ENCODE results near the gene MRLN. TPM values are rescaled to one million over a fixed set of nuclear protein-coding genes. Genes with fewer than 3 reads are reported as not detected.
"Not testable (repeated sequence)": the region's sequence is repeated elsewhere in the genome, so short reads cannot be mapped to it uniquely, and the experiment has no call there.

MRLN gene
- not detected for polyA plus RNA-seq

DNA sequence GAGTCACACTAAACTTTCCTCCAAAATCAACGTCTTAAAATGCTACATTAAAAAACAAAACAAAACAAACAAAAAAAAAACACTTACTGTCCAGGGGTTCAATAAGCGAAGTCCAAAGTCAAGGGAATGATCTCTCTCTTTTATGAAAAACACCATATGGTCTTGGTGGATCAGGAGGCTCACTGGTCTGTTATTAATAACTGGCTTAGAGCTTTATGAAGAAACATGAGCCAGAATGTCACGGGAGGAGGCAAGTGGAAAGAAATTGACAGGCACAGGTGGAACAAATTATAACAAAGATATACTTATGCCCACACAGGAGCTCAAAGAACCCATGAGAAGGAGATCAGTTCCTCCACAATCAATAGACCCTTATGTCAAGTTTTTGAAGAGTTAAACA, at the start of gene MRLN:
Gene MRLN (minus strand): TSS at position 189 of the 400 bp plus-strand sequence.
- H3K36me3 ChIP-seq (ENCODE audit: control insufficient read depth in 2 of 2, insufficient read depth in 2 of 2, low read length in 1 of 2): no peaks in the 10 kb centered on the region
- no peaks in the 10 kb centered on the region for H3K4me1 ChIP-seq (ENCODE audit: control insufficient read depth in 2 of 2, insufficient read depth in 2 of 2, low read length in 1 of 2)
- no peak within 1 kb of the TSS for H3K27ac ChIP-seq (ENCODE audit: low read depth in 2 of 2, low read length in 1 of 2)
- no peaks in the 10 kb centered on the region for H3K9me3 ChIP-seq (ENCODE audit: control insufficient read depth in 2 of 2, insufficient read depth in 1 of 2, low read depth in 1 of 2, low read length in 1 of 2)
- no peak within 1 kb of the TSS for H3K4me3 ChIP-seq (ENCODE audit: low read depth in 1 of 2, low read length in 2 of 2)
- H3K27me3 ChIP-seq (ENCODE audit: control insufficient read depth in 1 of 2, insufficient read depth in 2 of 2, low read length in 2 of 2): no peaks in the 10 kb centered on the region
- WGBS, 2 donors: 61 to 62% methylated on average over 3 of the region's 3 CpGs

DNA sequence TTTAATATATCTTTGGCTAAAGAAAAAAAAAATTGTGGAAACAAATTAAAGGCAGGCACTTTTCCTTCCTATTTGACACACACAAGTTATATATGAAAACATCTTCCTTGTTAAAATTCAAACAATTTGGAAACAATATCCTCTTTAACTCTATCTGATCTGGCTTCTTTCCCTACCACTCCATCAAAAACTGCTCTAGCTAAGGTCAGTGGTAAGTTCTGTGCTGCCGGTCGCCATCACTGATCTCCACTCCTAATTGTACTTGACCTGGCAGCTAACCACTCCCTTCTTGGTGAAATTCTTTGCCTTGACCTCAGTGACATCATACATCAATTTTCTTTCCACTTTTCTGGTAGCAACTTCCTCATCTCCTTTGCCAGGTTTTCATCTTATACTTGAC, 47.9 kb upstream of the MRLN start:
- WGBS, 2 donors: 90 to 97% methylated on average over 2 of the region's 2 CpGs

DNA sequence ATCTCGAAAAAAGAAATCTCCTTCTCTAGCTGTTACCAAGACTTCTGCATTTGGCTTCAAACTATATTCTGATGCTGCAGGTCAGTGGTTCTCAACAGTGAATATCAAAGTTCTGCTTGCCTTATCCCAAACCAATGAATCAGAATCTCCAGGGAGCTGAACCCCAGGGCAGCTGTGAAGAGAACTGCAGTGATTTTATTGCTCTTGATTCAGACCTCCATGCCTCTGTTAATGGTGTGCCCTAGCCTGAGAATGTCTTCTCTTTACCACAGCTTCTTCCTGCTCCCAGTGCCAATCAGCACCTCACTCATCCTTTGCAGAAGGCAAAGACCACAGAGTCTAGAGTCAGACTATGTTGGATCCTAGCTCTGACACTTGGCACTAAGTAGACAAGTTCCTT, 46.2 kb upstream of the MRLN start:
- Histone ChIP-seq H3K4me1 (ENCODE audit: control insufficient read depth in 2 of 2, insufficient read depth in 2 of 2, low read length in 1 of 2) (no peaks in the 10 kb centered on the region), H3K4me3 (ENCODE audit: low read depth in 1 of 2, low read length in 2 of 2) (no peak overlapping the region), H3K9me3 (ENCODE audit: control insufficient read depth in 2 of 2, insufficient read depth in 1 of 2, low read depth in 1 of 2, low read length in 1 of 2) (no peaks in the 10 kb centered on the region), H3K36me3 (ENCODE audit: control insufficient read depth in 2 of 2, insufficient read depth in 2 of 2, low read length in 1 of 2) (peaks cover 13% of the 10 kb centered on the region in 2 donors), H3K27ac (ENCODE audit: low read depth in 2 of 2, low read length in 1 of 2) (no peak overlapping the region), H3K27me3 (ENCODE audit: control insufficient read depth in 1 of 2, insufficient read depth in 2 of 2, low read length in 2 of 2) (no peaks in the 10 kb centered on the region)
- 90 to 100% methylated on average over 1 of the region's 1 CpG for WGBS, 2 donors

More for the DNA sequence above, 47.9 kb upstream of the MRLN start:
- Histone ChIP-seq H3K4me1 (ENCODE audit: control insufficient read depth in 2 of 2, insufficient read depth in 2 of 2, low read length in 1 of 2) (no peaks in the 10 kb centered on the region), H3K27me3 (ENCODE audit: control insufficient read depth in 1 of 2, insufficient read depth in 2 of 2, low read length in 2 of 2) (no peaks in the 10 kb centered on the region), H3K9me3 (ENCODE audit: control insufficient read depth in 2 of 2, insufficient read depth in 1 of 2, low read depth in 1 of 2, low read length in 1 of 2) (no peaks in the 10 kb centered on the region), H3K36me3 (ENCODE audit: control insufficient read depth in 2 of 2, insufficient read depth in 2 of 2, low read length in 1 of 2) (peaks cover 18 to 25% of the 10 kb centered on the region in 2 donors), H3K27ac (ENCODE audit: low read depth in 2 of 2, low read length in 1 of 2) (no peak overlapping the region), H3K4me3 (ENCODE audit: low read depth in 1 of 2, low read length in 2 of 2) (no peak overlapping the region)

DNA sequence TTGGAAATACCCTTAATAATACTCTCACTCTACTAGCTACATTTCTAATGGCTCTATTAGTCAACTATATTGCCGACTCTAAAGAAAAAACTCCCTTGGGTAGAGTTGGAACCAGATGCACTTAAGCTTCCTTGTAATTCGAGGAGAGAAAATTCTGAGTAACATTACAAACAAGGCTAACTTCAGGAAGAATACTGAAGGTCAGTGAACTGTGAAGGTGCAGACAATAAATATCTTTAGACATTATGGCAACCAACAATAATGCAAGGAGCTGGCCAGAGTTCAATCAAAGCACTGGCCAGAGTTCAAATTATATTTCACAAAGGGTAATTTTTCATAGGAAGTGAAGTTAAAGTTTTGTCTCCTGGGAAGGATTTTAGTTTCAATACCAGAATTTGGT, 40.7 kb upstream of the MRLN start:
- Histone ChIP-seq H3K27me3 (ENCODE audit: control insufficient read depth in 1 of 2, insufficient read depth in 2 of 2, low read length in 2 of 2) (no peaks in the 10 kb centered on the region), H3K4me3 (ENCODE audit: low read depth in 1 of 2, low read length in 2 of 2) (no peak overlapping the region), H3K27ac (ENCODE audit: low read depth in 2 of 2, low read length in 1 of 2) (no peak overlapping the region), H3K4me1 (ENCODE audit: control insufficient read depth in 2 of 2, insufficient read depth in 2 of 2, low read length in 1 of 2) (no peaks in the 10 kb centered on the region), H3K36me3 (ENCODE audit: control insufficient read depth in 2 of 2, insufficient read depth in 2 of 2, low read length in 1 of 2) (peaks cover 12 to 17% of the 10 kb centered on the region in 2 donors), H3K9me3 (ENCODE audit: control insufficient read depth in 2 of 2, insufficient read depth in 1 of 2, low read depth in 1 of 2, low read length in 1 of 2) (no peaks in the 10 kb centered on the region)
- 39 to 48% methylated on average over 2 of the region's 2 CpGs for WGBS, 2 donors

DNA sequence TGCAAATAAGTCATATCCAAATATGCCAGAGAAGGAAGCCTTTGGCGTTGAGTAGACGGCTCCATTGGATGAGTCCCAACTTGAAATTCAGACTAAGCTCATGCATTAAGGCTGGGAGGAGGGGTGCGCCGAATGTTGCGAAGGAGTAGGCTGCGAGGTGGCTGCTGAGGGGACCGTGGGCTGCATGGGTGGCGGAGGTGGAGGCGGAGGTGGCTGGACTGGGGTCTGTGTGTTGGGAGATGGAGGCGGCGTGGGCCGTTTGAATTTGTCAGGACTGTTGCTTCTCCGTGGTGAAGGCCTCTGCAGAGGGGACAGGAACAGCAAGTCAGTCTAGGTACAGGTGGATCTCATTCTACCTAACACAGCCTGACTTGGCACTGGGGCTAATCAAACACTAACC, 39.6 kb upstream of the MRLN start:
- Histone ChIP-seq H3K36me3 (ENCODE audit: control insufficient read depth in 2 of 2, insufficient read depth in 2 of 2, low read length in 1 of 2) (peaks cover 12 to 15% of the 10 kb centered on the region in 2 donors), H3K27me3 (ENCODE audit: control insufficient read depth in 1 of 2, insufficient read depth in 2 of 2, low read length in 2 of 2) (no peaks in the 10 kb centered on the region), H3K9me3 (ENCODE audit: control insufficient read depth in 2 of 2, insufficient read depth in 1 of 2, low read depth in 1 of 2, low read length in 1 of 2) (no peaks in the 10 kb centered on the region), H3K4me3 (ENCODE audit: low read depth in 1 of 2, low read length in 2 of 2) (no peak overlapping the region), H3K27ac (ENCODE audit: low read depth in 2 of 2, low read length in 1 of 2) (no peak overlapping the region), H3K4me1 (ENCODE audit: control insufficient read depth in 2 of 2, insufficient read depth in 2 of 2, low read length in 1 of 2) (no peaks in the 10 kb centered on the region)
- 81 to 85% methylated on average over 13 of the region's 13 CpGs for WGBS, 2 donors

DNA sequence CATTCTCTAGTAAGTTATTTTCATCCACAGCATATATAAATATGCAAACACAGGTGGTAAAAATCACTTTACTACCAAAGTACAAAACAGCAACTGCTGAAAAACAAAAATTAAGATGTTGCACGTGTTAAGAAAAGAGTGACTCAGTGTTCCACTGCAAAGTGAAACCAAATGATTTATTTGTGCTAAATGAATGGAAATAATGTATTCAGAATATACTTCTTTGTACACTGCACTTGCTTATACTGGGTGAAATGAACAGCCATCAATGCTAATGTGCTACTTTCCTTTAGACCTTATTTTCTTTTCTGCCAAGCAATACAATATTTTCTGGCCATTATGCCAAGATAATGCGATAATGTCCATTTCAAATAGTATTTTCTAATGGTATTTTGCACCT, 38.3 kb upstream of the MRLN start:
- WGBS, 2 donors: 66 to 73% methylated on average over 2 of the region's 2 CpGs
- no peak overlapping the region for H3K27ac ChIP-seq (ENCODE audit: low read depth in 2 of 2, low read length in 1 of 2)
- H3K4me3 ChIP-seq (ENCODE audit: low read depth in 1 of 2, low read length in 2 of 2): no peak overlapping the region
- H3K27me3 ChIP-seq (ENCODE audit: control insufficient read depth in 1 of 2, insufficient read depth in 2 of 2, low read length in 2 of 2): no peaks in the 10 kb centered on the region
- H3K4me1 ChIP-seq (ENCODE audit: control insufficient read depth in 2 of 2, insufficient read depth in 2 of 2, low read length in 1 of 2): no peaks in the 10 kb centered on the region
- peaks cover 12 to 14% of the 10 kb centered on the region in 2 donors for H3K36me3 ChIP-seq (ENCODE audit: control insufficient read depth in 2 of 2, insufficient read depth in 2 of 2, low read length in 1 of 2)
- no peaks in the 10 kb centered on the region for H3K9me3 ChIP-seq (ENCODE audit: control insufficient read depth in 2 of 2, insufficient read depth in 1 of 2, low read depth in 1 of 2, low read length in 1 of 2)

DNA sequence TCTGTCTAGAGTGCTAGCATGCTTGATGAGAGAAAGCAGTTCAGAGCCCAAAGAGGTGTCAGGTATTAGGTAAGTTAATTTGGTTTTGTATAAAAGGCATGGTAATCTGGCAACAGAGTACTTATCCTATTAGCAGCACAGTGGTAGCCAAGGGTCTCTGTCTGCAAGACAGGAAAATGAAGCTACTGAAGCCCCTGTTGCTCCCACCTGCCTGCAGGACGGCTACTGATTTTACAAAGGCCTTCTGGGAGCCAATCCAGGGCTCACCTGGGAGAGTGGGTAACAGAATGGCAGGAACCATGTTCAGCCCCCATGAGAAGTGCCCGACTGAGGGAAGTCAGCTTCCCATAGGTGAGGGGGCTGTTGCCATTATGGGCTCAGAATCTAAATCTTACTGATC, 36.8 kb upstream of the MRLN start:
- H3K27me3 ChIP-seq (ENCODE audit: control insufficient read depth in 1 of 2, insufficient read depth in 2 of 2, low read length in 2 of 2); H3K4me3 ChIP-seq (ENCODE audit: low read depth in 1 of 2, low read length in 2 of 2); H3K27ac ChIP-seq (ENCODE audit: low read depth in 2 of 2, low read length in 1 of 2); H3K4me1 ChIP-seq (ENCODE audit: control insufficient read depth in 2 of 2, insufficient read depth in 2 of 2, low read length in 1 of 2); H3K9me3 ChIP-seq (ENCODE audit: control insufficient read depth in 2 of 2, insufficient read depth in 1 of 2, low read depth in 1 of 2, low read length in 1 of 2): not testable (repeated sequence)
- 47 to 50% methylated on average over 2 of the region's 2 CpGs for WGBS, 2 donors
- H3K36me3 ChIP-seq (ENCODE audit: control insufficient read depth in 2 of 2, insufficient read depth in 2 of 2, low read length in 1 of 2): peaks cover 12 to 14% of the 10 kb centered on the region in 2 donors

DNA sequence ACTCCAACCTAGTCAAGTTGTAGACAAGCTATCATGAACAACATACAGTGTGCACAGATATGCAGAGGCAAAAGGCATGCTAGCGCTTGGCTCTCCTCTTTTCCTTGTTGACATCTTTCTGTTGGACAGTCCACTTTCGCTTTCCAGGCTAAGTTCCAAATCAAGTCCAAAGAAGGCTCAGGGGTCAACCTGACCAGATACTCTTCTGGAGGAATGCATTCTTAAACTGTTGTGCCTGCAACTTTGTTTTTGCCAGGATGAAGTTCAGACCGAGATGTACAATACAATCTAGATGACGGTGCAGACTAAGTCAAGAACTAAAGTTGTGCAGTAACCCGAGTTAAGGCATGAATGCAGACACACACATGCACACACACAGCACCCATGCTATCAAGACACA, 35.7 kb upstream of the MRLN start:
- 85 to 86% methylated on average over 5 of the region's 5 CpGs for WGBS, 2 donors
- H3K27me3 ChIP-seq (ENCODE audit: control insufficient read depth in 1 of 2, insufficient read depth in 2 of 2, low read length in 2 of 2); H3K27ac ChIP-seq (ENCODE audit: low read depth in 2 of 2, low read length in 1 of 2); H3K4me3 ChIP-seq (ENCODE audit: low read depth in 1 of 2, low read length in 2 of 2); H3K9me3 ChIP-seq (ENCODE audit: control insufficient read depth in 2 of 2, insufficient read depth in 1 of 2, low read depth in 1 of 2, low read length in 1 of 2); H3K4me1 ChIP-seq (ENCODE audit: control insufficient read depth in 2 of 2, insufficient read depth in 2 of 2, low read length in 1 of 2): not testable (repeated sequence)
- H3K36me3 ChIP-seq (ENCODE audit: control insufficient read depth in 2 of 2, insufficient read depth in 2 of 2, low read length in 1 of 2): peaks cover 12% of the 10 kb centered on the region in 2 donors

DNA sequence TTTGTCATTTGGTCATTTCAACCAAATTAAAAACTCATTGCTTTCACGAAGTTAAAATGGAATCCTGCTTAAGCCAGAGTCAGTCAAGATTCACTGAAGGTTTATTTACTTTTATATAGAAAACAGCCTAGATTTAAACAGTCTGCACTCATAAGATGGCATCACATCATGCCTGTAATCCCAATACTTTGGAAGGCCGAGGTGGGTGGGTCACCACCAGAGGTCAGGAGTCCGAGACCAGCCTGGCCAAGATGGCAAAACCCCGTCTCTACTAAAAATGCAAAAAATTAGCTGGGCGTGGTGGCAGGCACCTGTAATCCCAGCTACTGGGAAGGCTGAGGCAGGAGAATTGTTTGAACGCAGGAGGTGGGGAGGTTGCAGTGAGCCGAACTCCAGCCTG, 33.8 kb upstream of the MRLN start:
- H3K36me3 ChIP-seq (ENCODE audit: control insufficient read depth in 2 of 2, insufficient read depth in 2 of 2, low read length in 1 of 2); H3K27me3 ChIP-seq (ENCODE audit: control insufficient read depth in 1 of 2, insufficient read depth in 2 of 2, low read length in 2 of 2); H3K4me1 ChIP-seq (ENCODE audit: control insufficient read depth in 2 of 2, insufficient read depth in 2 of 2, low read length in 1 of 2); H3K27ac ChIP-seq (ENCODE audit: low read depth in 2 of 2, low read length in 1 of 2); H3K4me3 ChIP-seq (ENCODE audit: low read depth in 1 of 2, low read length in 2 of 2); H3K9me3 ChIP-seq (ENCODE audit: control insufficient read depth in 2 of 2, insufficient read depth in 1 of 2, low read depth in 1 of 2, low read length in 1 of 2): not testable (repeated sequence)
- WGBS, 2 donors: 86 to 88% methylated on average over 7 of the region's 7 CpGs

DNA sequence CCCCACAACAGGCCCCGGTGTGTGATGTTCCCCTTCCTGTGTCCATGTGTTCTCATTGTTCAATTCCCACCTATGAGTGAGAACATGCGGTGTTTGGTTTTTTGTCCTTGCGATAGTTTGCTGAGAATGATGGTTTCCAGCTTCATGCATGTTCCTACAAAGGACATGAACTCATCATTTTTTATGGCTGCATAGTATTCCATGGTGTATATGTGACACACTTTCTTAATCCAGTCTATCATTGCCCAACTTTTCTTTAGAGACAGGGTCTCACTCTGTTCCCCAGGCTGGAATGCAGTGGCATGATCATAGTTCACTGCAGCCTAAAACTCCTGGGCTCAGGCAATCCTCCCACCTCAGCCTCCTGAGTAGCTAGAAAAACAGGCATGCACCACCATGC, 32.2 kb upstream of the MRLN start:
- WGBS, 2 donors: 100% methylated on average over 2 of the region's 3 CpGs
- H3K36me3 ChIP-seq (ENCODE audit: control insufficient read depth in 2 of 2, insufficient read depth in 2 of 2, low read length in 1 of 2); H3K27me3 ChIP-seq (ENCODE audit: control insufficient read depth in 1 of 2, insufficient read depth in 2 of 2, low read length in 2 of 2); H3K4me1 ChIP-seq (ENCODE audit: control insufficient read depth in 2 of 2, insufficient read depth in 2 of 2, low read length in 1 of 2); H3K27ac ChIP-seq (ENCODE audit: low read depth in 2 of 2, low read length in 1 of 2); H3K4me3 ChIP-seq (ENCODE audit: low read depth in 1 of 2, low read length in 2 of 2); H3K9me3 ChIP-seq (ENCODE audit: control insufficient read depth in 2 of 2, insufficient read depth in 1 of 2, low read depth in 1 of 2, low read length in 1 of 2): not testable (repeated sequence)

All from esophagus (tissue), 2 donors.